ENCODE measurements around the gene THRB. TPM values are rescaled to one million over a fixed set of nuclear protein-coding genes. Genes with fewer than 3 reads are reported as not detected.

The THRB gene
- total RNA-seq, 1 donor from 2014 or later, result not detected

DNA sequence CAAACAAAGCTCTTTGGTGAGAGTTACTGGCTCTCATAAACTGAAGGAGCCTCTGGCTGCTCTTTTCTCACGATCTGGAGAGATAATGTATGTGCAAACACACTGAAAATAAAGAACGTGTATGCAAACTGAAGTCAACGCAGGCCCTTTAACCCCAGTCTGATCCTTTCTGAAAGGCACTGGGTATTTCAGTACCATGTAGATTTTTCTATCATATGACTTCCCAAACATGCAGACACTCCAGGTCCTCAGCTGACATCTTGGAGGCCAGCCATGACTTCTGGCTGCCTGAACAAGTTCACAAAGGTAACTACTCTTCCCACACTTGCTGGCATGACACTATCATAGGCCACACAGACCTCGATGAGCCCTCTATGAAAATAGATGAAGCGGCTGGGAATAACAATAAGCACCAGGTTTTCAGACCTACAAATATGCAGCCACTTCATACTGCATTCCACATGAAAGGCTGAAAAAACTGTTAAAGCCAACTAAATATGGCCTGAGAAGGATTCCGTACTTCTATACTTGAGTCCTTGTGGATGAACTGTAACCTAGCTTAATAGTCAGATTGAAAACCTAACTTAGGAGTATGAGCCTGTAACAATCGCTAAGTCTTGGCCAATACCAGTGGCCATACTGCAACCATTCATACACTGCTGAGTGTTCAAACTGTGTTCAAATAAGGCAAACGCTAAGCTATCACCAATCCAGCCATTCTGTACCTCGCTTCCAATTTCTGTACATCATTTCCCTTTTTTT, 121.3 kb downstream of the THRB start:
- Mint-ChIP-seq H3K36me3 (ENCODE audit: low read depth) (no peaks in the 10 kb centered on the region), H3K9me3 (no peaks in the 10 kb centered on the region), H3K27me3 (no peaks in the 10 kb centered on the region), H3K27ac (no peak overlapping the region), H3K4me3 (no peak overlapping the region), H3K4me1 (no peaks in the 10 kb centered on the region)
- DNase-seq, result no peak
- intact Hi-C loops (cut with micrococcal nuclease), result no loop called here

DNA sequence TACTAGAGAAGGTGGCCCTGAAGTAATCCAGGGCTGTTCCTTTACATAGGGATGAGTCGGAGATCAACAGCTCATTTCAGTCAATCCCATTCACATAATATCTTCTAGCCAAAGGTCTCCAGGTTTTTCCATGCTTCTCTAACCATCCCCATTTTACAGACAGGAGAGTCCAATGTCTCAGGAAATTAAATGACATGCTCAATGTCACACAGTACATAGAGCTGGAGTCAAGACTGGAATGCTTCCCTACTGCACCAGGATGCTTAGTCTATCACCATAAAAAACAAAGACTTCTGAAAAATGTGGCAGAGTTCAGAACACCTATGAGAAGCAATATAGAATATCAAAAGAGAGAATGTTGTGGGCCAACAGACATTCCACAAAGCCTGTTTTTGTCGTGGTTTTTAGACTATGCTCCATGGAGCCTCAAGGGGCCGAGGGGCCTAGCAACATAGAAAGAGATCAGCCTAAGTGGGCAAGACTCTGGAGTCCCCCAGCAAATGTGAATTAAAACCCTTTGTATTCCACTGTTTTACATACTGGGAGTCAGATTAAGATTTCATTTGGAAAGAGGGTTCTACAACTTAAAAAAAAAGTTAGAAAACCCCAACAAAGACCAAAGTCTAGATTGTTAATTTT, 122.0 kb downstream of the THRB start:
- no peak overlapping the region for H3K27ac Mint-ChIP-seq
- no peaks in the 10 kb centered on the region for H3K27me3 Mint-ChIP-seq
- H3K36me3 Mint-ChIP-seq (ENCODE audit: low read depth), result no peaks in the 10 kb centered on the region
- H3K4me3 Mint-ChIP-seq, result no peak overlapping the region
- no peaks in the 10 kb centered on the region for H3K9me3 Mint-ChIP-seq
- H3K4me1 Mint-ChIP-seq, result no peaks in the 10 kb centered on the region
- intact Hi-C loops (cut with micrococcal nuclease), result no loop called here
- no peak for DNase-seq

DNA sequence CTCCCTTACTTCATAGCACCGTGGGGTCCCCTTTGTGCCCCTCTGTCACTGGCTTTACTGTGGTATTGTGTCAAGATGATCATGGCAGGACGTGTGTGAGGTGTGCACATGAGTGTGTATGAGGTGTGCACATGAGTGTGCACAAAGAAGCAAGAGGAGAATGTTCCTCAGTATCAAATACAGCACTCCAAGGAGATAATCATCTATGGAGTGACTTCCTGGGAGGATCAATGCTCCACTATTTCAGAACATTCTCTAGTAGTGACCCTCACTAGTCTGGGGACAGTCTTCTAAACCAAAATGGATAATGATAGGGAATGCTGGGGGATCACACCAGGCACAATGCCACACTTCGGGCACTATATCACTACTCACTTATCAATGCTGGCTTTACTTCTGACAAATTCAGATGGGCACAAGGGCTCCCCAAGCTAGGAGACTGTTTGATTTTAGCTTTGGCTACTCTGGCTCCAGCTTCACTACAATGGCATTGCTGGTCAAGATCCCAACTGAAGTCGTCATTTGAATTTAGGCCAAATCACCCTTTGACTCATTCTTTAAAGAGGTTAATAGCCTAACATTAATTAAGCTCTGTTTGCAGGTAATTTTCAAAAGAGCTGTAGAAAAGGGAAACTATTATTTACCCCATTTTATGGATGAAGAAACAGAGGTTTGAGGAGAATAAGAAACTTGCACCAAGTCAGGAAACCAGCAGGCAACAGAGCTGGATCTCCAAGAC, 124.1 kb downstream of the THRB start:
- H3K36me3 Mint-ChIP-seq (ENCODE audit: low read depth), result no peaks in the 10 kb centered on the region
- intact Hi-C loops (cut with micrococcal nuclease), result no loop called here
- no peaks in the 10 kb centered on the region for H3K4me1 Mint-ChIP-seq
- no peaks in the 10 kb centered on the region for H3K27me3 Mint-ChIP-seq
- no peak overlapping the region for H3K4me3 Mint-ChIP-seq
- no peaks in the 10 kb centered on the region for H3K9me3 Mint-ChIP-seq
- no peak for DNase-seq
- H3K27ac Mint-ChIP-seq, result no peak overlapping the region

DNA sequence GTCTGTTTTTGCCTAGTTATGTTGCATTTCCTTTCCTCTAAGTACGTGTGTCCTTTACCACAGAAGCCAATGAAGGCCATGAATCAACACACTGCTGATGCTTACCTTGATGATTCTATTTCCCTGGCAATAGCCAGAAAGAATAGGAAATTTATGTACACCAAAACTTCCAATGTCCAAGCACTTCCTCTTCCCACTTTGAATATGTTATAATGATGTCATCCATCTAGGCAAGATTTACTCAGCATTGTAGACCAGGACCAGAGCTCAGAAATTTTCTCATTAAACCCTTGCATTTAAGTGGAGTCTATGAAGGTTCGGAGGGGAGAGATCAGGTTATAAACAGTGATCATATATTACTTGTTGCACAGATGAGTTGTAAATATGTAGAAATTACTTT, 126.0 kb downstream of the THRB start:
- Mint-ChIP-seq H3K4me1 (no peaks in the 10 kb centered on the region), H3K9me3 (no peaks in the 10 kb centered on the region), H3K27ac (no peak overlapping the region), H3K27me3 (no peaks in the 10 kb centered on the region), H3K36me3 (ENCODE audit: low read depth) (no peaks in the 10 kb centered on the region), H3K4me3 (no peak overlapping the region)
- intact Hi-C loops (cut with micrococcal nuclease), result no loop called here
- no peak for DNase-seq

DNA sequence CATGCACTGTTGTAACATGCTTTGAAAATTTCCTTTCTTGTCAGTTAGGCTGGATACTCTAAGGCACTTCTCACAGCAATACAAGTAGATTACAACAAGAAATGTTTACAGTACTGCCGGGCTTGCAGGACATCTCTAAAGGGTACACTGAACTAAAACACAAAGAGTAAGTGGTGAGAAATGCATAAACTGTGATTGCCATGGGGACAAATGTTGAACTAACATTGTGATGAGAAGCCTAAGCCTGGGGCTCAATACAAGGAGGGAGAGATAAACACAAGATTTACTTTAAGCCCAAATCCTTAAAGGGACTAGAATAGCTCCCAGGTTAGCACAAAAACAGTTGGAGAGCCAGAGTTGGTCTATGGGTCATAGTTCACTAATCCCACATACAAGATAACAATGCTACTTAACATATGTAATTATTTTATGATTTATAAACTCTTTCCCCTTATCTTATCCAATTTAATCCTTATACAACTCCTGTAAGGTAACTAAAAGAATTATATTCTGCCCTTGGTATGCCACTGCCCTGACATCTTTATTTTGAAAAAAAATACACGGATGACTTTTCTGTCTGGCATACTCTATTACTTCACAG, 126.9 kb downstream of the THRB start:
- H3K27me3 Mint-ChIP-seq, result no peaks in the 10 kb centered on the region
- no peak for DNase-seq
- H3K4me3 Mint-ChIP-seq, result no peak overlapping the region
- intact Hi-C loops (cut with micrococcal nuclease), result no loop called here
- H3K9me3 Mint-ChIP-seq, result no peaks in the 10 kb centered on the region
- H3K27ac Mint-ChIP-seq, result no peak overlapping the region
- no peaks in the 10 kb centered on the region for H3K36me3 Mint-ChIP-seq (ENCODE audit: low read depth)
- no peaks in the 10 kb centered on the region for H3K4me1 Mint-ChIP-seq

DNA sequence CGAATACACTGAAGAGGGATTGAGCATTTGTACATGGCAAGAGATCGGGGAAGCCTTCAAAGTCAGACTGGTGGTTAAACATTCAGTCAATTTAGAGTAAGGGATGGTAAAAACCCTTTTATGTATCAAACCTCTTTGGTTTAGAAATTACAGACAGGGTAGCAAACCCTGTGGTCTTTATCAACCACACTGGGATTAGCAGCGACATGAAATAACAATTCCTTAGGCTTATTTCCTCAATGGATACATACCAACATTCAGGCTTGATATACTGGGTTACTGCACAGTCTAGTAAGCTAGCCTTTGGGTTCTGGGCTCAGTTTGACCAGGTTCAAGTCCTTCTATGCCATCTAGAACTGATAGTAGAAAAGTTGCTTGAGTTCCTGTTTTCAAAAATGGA, 127.4 kb downstream of the THRB start:
- Mint-ChIP-seq H3K4me3 (no peak overlapping the region), H3K36me3 (ENCODE audit: low read depth) (no peaks in the 10 kb centered on the region), H3K4me1 (no peaks in the 10 kb centered on the region), H3K27ac (no peak overlapping the region), H3K9me3 (no peaks in the 10 kb centered on the region), H3K27me3 (no peaks in the 10 kb centered on the region)
- intact Hi-C loops (cut with micrococcal nuclease), result no loop called here
- no peak for DNase-seq

DNA sequence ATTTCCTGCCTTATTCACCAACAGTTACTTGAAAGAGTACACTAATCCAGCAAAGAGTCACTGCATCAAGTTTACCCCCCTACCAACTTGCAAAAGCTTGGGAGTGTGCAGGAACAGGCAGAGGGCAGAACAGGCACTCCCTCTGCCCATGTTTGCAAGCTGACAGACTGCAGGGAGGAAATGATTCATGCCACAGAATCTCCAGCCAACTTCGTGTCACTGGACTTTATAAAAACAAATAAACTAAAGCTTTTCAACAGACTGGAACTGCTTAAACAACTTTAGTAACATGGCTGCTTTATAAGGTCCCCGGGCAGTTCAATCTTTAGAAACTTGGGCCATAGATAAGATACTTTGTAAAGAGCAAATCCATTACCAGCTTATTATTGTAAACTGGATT, 129.5 kb downstream of the THRB start:
- H3K9me3 Mint-ChIP-seq, result no peaks in the 10 kb centered on the region
- intact Hi-C loops (cut with micrococcal nuclease), result no loop called here
- H3K27me3 Mint-ChIP-seq, result no peaks in the 10 kb centered on the region
- no peaks in the 10 kb centered on the region for H3K36me3 Mint-ChIP-seq (ENCODE audit: low read depth)
- no peak overlapping the region for H3K4me3 Mint-ChIP-seq
- H3K27ac Mint-ChIP-seq, result no peak overlapping the region
- no peak for DNase-seq
- no peaks in the 10 kb centered on the region for H3K4me1 Mint-ChIP-seq

DNA sequence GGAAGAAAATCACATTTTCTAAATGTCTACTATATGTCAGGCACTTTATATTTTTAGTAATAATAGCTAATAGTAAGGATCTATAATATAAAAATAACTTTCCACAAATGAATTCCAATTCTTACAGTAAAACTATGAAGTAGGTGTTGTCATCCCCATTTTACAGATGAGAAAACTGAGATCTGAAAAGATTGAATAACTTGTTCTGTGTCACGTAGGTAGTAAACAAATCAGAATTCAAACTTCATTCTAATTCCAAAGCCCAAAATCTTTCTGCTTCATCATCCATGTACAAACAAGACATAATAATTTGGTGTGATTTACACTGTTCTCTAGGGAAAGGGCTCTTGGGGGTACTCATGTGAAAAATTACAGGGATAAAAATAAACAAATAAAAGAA, 130.3 kb downstream of the THRB start:
- no peak for DNase-seq
- Mint-ChIP-seq H3K27me3 (no peaks in the 10 kb centered on the region), H3K36me3 (ENCODE audit: low read depth) (no peaks in the 10 kb centered on the region), H3K27ac (no peak overlapping the region), H3K9me3 (no peaks in the 10 kb centered on the region), H3K4me1 (no peaks in the 10 kb centered on the region), H3K4me3 (no peak overlapping the region)
- intact Hi-C loops (cut with micrococcal nuclease), result no loop called here

DNA sequence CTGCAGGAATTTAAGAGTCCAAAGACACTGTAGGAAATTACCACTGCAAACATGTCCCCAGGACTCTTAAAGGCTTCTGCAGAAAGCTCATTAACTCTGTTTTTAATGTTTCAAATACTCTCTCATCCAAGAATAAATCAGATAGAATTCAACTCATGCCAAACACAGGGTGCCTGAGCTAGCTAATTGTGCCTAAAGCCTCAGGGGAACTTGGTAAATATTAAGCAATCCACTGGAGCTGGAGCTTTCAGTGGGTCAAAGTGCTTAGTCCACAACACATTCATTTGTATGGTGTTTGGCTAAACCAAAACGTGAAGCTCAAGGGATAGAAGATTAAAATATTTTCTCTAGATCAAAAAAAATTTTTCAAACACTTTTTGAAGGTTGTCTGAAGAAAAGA, 131.4 kb downstream of the THRB start:
- intact Hi-C loops (cut with micrococcal nuclease), result no loop called here
- no peak overlapping the region for H3K27ac Mint-ChIP-seq
- H3K4me1 Mint-ChIP-seq, result no peaks in the 10 kb centered on the region
- H3K9me3 Mint-ChIP-seq, result no peaks in the 10 kb centered on the region
- H3K36me3 Mint-ChIP-seq (ENCODE audit: low read depth), result no peaks in the 10 kb centered on the region
- no peak for DNase-seq
- no peaks in the 10 kb centered on the region for H3K27me3 Mint-ChIP-seq
- H3K4me3 Mint-ChIP-seq, result no peak overlapping the region

DNA sequence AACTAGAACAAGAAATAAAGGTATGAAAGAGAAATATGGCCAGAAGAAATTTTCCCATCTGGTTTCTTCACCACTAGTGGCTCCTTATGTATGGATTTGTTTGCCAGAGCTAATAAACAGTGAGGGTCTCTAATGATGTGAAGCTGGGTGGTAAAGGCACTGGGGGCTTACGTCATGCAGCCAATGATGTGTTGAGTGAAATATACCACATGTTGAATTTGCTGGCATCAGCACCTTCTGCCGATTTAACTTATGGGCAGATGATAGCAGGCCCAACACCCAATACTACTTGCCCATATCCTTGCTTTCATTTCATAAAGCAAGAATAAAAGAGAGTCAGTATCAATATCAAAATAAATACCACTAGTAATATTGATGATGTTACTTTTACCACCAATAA, 133.0 kb downstream of the THRB start:
- no peak for DNase-seq
- H3K27ac Mint-ChIP-seq, result no peak overlapping the region
- intact Hi-C loops (cut with micrococcal nuclease), result no loop called here

DNA sequence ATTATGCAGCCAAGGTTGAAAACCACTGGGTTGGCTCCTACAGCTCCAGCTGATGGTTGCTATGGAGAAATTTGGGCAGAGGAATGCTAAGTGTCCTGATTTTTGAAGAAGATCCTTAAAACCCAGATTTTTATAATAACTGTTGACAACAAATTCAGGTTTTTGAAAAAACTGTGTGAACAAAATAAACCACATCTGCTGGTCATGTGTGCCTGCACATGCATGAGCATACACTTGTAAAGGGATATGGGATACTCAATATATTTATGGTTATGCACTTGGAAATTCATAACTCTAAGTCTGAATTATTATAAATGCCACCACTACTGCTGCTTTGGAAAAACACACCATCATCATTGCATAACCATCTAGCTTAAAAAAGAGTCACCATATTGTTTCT, 133.7 kb downstream of the THRB start:
- Mint-ChIP-seq H3K4me3 (no peak overlapping the region), H3K27me3 (no peaks in the 10 kb centered on the region), H3K27ac (no peak overlapping the region), H3K9me3 (no peaks in the 10 kb centered on the region), H3K36me3 (ENCODE audit: low read depth) (no peaks in the 10 kb centered on the region), H3K4me1 (no peaks in the 10 kb centered on the region)
- DNase-seq, result no peak
- intact Hi-C loops (cut with micrococcal nuclease), result no loop called here

More for the DNA sequence above, 133.0 kb downstream of the THRB start:
- Mint-ChIP-seq H3K27me3 (no peaks in the 10 kb centered on the region), H3K4me3 (no peak overlapping the region), H3K36me3 (ENCODE audit: low read depth) (no peaks in the 10 kb centered on the region), H3K9me3 (no peaks in the 10 kb centered on the region), H3K4me1 (no peaks in the 10 kb centered on the region)

DNA sequence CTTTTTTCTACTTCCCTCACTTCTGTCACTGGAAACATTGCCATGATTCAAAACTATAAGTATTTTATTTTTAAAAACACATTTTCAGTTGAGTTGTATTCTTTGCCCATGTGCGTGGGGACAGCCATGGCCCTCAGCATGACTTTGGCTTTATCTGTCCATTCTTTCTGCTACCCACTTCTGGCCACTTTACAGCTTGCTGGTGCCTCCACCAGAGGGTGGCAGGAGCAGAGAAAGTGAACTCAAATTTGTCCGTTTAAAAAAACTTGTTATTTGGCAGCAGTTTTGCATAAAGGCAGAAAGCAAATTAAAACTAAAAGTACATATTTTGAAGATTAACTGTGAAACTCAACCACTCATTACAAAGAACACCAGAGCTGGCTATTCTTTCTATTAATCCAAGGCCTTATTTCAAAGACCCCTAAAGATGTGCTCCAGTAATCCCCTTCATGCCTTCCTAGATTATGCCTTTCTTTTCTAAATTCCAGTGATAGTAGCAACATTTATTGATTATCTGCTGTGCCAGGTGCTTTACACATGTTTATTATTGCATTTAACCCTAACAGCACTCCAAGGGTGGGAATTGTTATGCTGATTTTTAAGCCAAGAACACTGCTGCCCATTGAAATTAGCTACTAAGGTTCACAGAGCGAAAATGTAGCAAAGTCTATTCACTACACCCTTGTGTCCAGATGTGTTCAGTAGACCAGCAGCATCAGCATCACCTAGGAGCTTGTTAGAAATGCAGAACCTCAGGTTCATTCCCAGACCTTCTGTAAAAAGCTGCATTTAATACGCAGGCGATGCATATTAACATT, 134.8 kb downstream of the THRB start:
- Mint-ChIP-seq H3K36me3 (ENCODE audit: low read depth) (no peaks in the 10 kb centered on the region), H3K27me3 (no peaks in the 10 kb centered on the region), H3K4me3 (no peak overlapping the region), H3K27ac (no peak overlapping the region), H3K9me3 (no peaks in the 10 kb centered on the region), H3K4me1 (no peaks in the 10 kb centered on the region)
- intact Hi-C loops (cut with micrococcal nuclease), result no loop called here
- no peak for DNase-seq

DNA sequence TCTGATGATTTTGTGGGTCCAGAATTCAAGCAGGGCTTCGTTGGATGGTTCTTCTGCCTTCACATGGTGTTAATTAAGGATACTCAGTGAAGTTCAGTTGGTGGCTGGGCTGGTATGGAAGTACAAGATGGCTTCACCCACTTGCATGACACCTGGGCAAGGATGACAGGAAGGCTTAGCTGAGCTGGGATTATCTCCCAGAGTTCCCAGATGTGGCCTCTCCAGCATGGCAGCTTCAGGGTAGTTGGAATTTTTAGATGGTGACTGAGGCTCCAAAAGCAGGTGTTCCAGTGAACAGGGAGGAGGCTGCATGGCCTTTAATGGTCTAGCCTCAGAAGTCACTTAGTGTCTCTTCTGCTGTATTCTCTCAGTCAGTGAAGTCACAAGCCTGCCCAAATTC, 135.5 kb downstream of the THRB start:
- intact Hi-C loops (cut with micrococcal nuclease), result no loop called here

More for the DNA sequence above, 135.5 kb downstream of the THRB start:
- no peak for DNase-seq
- H3K27ac Mint-ChIP-seq, result no peak overlapping the region
- H3K27me3 Mint-ChIP-seq, result no peaks in the 10 kb centered on the region
- no peaks in the 10 kb centered on the region for H3K9me3 Mint-ChIP-seq
- H3K36me3 Mint-ChIP-seq (ENCODE audit: low read depth), result no peaks in the 10 kb centered on the region
- no peaks in the 10 kb centered on the region for H3K4me1 Mint-ChIP-seq
- H3K4me3 Mint-ChIP-seq, result no peak overlapping the region

All from activated CD4-positive, alpha-beta T cell treated with anti-CD3 and anti-CD28 coated beads, Interleukin-2, amount 10 ng/mL, durations not matched to agents 24 days and 14 days (primary cell).